ENCODE measurements around the gene CEP112. TPM values are rescaled to one million over a fixed set of nuclear protein-coding genes. Genes with fewer than 3 reads are reported as not detected.

CEP112 gene
- total RNA-seq, 1 donor from 2014 or later = 9.5 TPM

GRCh38 chr17:65670667-65671371 is 521.1 kb downstream of the CEP112 start:
- no peak overlapping the region for H3K4me3 Mint-ChIP-seq (ENCODE audit: unreplicated experiment)
- no peak overlapping the region for H3K27ac Mint-ChIP-seq (ENCODE audit: unreplicated experiment)
- peaks cover 4% of the 10 kb centered on the region for H3K9me3 Mint-ChIP-seq (ENCODE audit: unreplicated experiment)
- H3K4me1 Mint-ChIP-seq (ENCODE audit: unreplicated experiment) = peaks cover 15% of the 10 kb centered on the region
- no peak for TF ChIP-seq CTCF (IDR thresholded peaks at IDR 0.05)
- H3K36me3 Mint-ChIP-seq (ENCODE audit: unreplicated experiment) = peaks cover 3% of the 10 kb centered on the region
- H3K27me3 Mint-ChIP-seq (ENCODE audit: unreplicated experiment) = no peaks in the 10 kb centered on the region
- DNase-seq (ENCODE audit: extremely low spot score, unreplicated experiment) = no peak

- Mint-ChIP-seq H3K9me3 (ENCODE audit: unreplicated experiment) (no peaks in the 10 kb centered on the region), H3K27ac (ENCODE audit: unreplicated experiment) (no peak overlapping the region), H3K4me1 (ENCODE audit: unreplicated experiment) (peaks cover 8% of the 10 kb centered on the region), H3K4me3 (ENCODE audit: unreplicated experiment) (no peak overlapping the region), H3K27me3 (ENCODE audit: unreplicated experiment) (no peaks in the 10 kb centered on the region), H3K36me3 (ENCODE audit: unreplicated experiment) (no peaks in the 10 kb centered on the region)
- no peak for DNase-seq (ENCODE audit: extremely low spot score, unreplicated experiment)
- no peak for TF ChIP-seq CTCF (IDR thresholded peaks at IDR 0.05)
These were observed 523.7 kb downstream of the CEP112 start for GRCh38 chr17:65668211-65668610.

- Mint-ChIP-seq H3K4me3 (ENCODE audit: unreplicated experiment) (no peak overlapping the region), H3K27me3 (ENCODE audit: unreplicated experiment) (no peaks in the 10 kb centered on the region), H3K9me3 (ENCODE audit: unreplicated experiment) (no peaks in the 10 kb centered on the region), H3K4me1 (ENCODE audit: unreplicated experiment) (peaks cover 10% of the 10 kb centered on the region), H3K36me3 (ENCODE audit: unreplicated experiment) (no peaks in the 10 kb centered on the region), H3K27ac (ENCODE audit: unreplicated experiment) (no peak overlapping the region)
- DNase-seq (ENCODE audit: extremely low spot score, unreplicated experiment) = no peak
- no peak for TF ChIP-seq CTCF (IDR thresholded peaks at IDR 0.05)
These were observed 524.3 kb downstream of the CEP112 start for GRCh38 chr17:65667656-65668055.

GRCh38 chr17:65666876-65667321 is 525.0 kb downstream of the CEP112 start:
- no peaks in the 10 kb centered on the region for H3K27me3 Mint-ChIP-seq (ENCODE audit: unreplicated experiment)
- H3K36me3 Mint-ChIP-seq (ENCODE audit: unreplicated experiment) = no peaks in the 10 kb centered on the region
- H3K4me1 Mint-ChIP-seq (ENCODE audit: unreplicated experiment) = peaks cover 18% of the 10 kb centered on the region
- H3K9me3 Mint-ChIP-seq (ENCODE audit: unreplicated experiment) = no peaks in the 10 kb centered on the region
- no peak for TF ChIP-seq CTCF (IDR thresholded peaks at IDR 0.05)
- no peak overlapping the region for H3K27ac Mint-ChIP-seq (ENCODE audit: unreplicated experiment)
- no peak for DNase-seq (ENCODE audit: extremely low spot score, unreplicated experiment)
- H3K4me3 Mint-ChIP-seq (ENCODE audit: unreplicated experiment) = no peak overlapping the region

GRCh38 chr17:65665966-65666365 is 526.0 kb downstream of the CEP112 start:
- TF ChIP-seq CTCF (IDR thresholded peaks at IDR 0.05) = no peak
- H3K36me3 Mint-ChIP-seq (ENCODE audit: unreplicated experiment) = no peaks in the 10 kb centered on the region
- H3K27ac Mint-ChIP-seq (ENCODE audit: unreplicated experiment) = no peak overlapping the region
- H3K27me3 Mint-ChIP-seq (ENCODE audit: unreplicated experiment) = no peaks in the 10 kb centered on the region
- no peaks in the 10 kb centered on the region for H3K9me3 Mint-ChIP-seq (ENCODE audit: unreplicated experiment)
- no peak for DNase-seq (ENCODE audit: extremely low spot score, unreplicated experiment)
- H3K4me3 Mint-ChIP-seq (ENCODE audit: unreplicated experiment) = no peak overlapping the region
- peaks cover 20% of the 10 kb centered on the region for H3K4me1 Mint-ChIP-seq (ENCODE audit: unreplicated experiment)

All from osteocyte (in vitro differentiated cells).